GM18517 (cell line): ENCODE data around the gene GAB1.

ENCODE experiments used
- ATAC-seq: cut with Tn5 transposase; IDR thresholded peaks from one replicate; pipeline ENCODE4 v1.9.1; 2021; ENCODE audit warnings: mild to moderate bottlenecking, moderate library complexity; ENCODE audit not compliant: unreplicated experiment

The GAB1 gene

DNA sequence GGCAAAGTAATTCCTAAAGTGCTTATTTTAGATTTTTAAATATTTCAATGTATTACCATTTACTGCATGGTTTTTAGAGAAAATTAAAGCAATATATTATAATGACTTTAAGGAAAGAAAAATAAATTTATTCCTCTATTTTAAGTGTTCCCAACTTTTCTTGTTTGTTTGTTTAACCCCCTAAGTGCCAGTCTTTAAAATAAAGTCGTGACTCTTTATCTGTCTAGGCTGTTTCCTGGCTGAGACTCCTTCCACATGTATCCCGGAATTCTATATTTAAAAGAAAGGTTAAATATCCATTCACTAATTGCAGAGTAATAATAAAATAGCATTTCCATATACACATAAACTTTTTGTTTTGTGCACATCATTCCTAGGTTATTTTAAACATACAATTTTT lies 71.2 kb downstream of the GAB1 start:
- no peak for ATAC-seq

DNA sequence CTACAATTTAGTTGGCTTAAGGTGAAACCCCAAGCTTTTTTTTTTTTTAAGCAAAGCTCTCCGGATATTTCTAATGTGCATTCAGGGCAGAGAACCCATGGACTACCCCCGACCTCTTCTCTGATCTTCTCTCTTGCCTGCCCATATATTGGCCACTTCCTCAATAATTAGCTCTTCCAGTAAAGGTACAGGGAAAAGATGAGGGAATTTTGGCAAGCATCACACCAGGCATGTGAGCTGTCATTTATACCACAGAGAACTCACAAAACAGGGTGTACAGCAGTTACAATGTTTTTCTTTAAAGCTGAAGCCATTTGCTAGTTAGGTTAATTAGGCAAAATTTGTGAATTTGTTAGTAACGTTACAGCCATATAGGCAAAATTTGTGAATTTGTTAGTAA lies 73.3 kb downstream of the GAB1 start:
- ATAC-seq, result no peak

DNA sequence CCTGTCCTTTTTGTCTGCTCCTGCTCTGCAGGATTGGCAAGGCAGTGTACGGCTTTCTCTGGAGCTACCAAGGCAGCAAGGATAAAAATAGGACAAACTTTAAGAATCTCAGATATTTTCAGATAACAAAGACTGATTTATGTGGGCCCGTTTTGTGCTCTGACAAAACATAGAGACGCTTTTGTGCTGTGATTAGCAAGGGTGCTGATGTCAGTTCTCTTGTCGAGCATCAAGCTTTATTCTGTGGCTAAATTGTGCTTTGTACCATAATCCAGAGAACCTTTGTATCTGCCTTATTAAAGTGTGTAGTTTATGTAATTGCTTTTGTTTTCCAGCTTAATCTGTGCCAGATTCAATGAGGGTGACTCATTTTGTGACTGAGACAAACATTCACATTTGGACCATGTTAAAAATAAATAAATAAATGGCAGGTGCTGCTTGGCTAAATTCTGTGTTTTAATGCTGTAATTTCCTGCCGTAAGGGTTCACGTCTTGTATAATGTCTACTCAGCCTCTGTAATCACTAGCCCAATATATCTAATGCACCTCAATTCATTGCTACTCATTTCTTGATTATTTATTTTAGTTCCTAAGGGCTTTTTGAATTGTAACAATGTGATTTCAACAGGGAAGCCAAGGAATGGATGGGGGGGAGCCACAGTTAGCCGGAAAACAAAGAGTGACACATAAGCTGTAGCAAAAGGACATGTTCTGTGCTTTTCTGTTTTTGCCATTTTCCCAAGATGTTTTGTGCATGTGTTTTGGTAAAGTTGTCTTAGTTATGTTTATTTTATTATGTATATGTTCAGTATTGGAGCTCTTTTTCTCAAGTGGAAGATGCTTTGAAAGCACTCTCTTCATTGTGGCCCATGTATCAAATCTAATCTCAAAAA lies 75.1 kb downstream of the GAB1 start:
- ATAC-seq, result no peak

DNA sequence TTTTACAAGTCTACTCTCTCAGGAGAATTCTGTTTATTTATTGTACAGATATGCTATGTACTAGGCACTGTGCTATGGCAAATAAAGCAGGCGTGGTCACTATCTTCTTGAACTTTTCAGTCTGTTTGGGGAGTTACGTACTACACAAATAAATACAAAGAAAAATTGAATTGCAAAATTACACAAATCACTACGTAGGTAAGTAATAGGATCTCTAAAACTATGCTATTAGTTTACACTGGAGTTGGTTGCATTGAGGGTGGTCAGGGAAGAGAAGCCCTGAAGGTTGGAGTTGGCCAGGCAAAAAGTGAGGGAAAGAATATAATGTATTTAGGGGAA lies 75.7 kb downstream of the GAB1 start:
- ATAC-seq, result no peak

DNA sequence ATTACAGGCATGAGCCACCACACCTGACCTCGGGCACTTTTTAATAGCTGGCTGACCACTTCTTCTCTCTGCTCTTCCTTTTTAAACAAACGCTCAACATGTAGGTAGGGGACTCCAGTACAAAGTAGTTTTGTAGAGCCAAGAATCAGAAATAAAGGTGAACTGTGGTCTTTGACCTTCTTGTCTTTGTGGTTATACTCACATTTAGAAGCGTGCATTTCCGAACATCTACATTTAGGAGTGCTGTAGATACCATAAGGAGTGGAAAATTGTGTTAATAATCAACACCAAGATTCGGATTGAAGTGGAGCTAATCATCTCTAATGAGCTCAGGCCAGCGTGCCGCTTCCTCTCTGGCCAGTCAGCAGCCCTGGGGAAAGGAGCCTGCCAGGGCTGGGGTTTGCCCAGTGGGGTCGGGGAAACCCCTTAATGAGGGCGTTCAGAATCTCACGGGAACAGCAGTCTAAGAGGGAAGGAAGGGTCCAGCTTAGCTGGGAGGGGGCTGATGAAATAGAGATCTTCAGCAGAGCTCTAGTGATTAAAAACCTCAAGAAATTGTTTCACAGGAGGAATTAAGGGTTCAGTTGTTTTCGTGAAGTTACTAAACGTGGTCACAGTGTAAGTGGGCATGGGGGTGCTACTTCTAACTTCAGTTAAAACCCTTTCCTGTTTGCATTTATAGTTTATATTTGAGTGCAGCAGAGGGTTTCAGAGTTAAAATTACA lies 81.2 kb downstream of the GAB1 start:
- peak; percentile 87 for ATAC-seq

DNA sequence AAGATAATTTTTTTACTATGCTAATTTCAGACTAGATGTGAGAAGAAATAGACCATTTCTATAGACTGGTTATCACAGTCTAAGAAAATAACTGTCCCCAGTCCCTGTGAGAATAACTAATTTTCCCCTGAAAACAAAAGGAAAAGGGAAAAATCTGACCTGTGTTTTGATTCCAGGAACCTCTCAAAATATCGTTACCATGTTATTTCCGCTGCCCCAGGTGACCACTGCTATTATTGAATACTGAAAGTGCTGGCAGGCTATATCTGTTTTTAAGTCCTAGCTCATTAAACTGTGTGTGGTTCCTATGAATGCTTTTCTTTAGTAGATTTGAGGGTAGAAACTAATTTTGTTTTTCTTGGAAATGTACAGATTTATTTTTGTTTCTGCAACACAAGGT lies 83.6 kb downstream of the GAB1 start:
- ATAC-seq, result peak; percentile 39

DNA sequence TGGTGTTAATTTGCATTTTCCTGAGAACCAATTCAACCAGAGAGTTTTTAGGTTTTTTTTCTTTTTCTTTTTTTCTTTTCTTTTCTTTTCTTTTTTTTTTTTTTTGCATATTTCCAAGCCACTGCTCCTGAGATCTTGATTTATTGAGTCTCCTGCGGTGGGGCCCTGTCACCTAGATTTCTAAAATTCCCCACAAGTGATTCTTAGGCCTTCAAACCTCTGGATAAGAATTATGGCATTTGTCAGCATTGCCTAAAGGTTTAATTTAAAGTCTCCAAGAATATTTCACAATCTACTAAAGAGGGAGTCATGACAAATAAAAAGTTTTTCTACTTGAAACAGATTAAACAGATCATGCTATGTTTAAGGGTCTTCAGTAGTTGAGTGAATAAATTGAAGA lies 84.9 kb downstream of the GAB1 start:
- no peak for ATAC-seq

DNA sequence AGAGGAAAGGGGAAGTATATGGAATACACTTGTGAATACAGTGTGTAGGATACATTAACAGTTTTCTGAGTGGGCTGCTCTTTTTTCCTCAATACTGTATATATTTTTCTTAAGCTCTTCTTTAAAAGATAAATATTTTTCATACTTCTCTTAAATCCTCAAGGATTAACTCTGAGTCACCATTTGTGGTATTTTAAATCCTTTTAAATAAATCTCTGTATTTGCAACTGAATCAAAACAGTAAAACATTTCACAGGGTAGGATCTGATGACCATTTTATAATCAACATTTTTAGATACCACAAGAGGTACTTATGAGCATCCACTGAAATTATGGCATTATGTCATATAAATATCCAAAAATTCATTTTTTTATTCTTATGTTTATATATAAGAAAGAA lies 87.6 kb downstream of the GAB1 start:
- ATAC-seq, result no peak

DNA sequence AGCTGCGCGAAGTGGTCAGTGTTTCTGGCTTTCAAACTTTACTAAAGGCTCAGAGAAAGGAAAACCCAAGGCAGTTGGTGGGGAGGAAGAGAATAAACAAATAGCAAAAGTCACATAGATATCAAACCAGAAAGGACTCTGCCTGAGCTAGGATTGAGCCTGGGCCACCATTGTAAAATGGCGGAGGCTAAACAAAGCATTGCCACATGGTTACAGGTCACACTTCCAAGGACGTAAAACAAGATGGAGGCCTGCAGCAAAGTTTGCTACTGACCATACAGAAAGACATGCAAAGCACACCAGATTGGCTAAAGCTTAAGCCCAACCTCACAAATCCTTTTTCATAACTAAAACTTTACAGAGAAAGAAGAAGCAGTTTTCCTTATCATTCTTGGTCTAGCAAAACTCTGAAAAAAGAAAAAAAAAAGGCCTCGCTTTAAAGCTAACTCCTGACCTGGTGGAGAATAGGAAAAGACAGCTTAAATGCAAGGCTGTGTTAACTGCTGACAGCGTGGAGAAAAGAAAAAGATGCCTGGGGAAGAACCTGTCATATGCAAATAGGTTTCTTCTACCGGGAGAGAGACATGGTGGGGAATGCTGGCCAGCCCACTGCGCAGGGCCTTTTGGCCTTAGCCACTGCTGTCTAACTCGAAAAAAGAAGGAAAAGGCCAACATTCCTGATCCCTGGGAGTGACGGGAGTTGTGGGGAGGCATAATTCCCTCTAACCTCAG lies 95.0 kb downstream of the GAB1 start:
- no peak for ATAC-seq

DNA sequence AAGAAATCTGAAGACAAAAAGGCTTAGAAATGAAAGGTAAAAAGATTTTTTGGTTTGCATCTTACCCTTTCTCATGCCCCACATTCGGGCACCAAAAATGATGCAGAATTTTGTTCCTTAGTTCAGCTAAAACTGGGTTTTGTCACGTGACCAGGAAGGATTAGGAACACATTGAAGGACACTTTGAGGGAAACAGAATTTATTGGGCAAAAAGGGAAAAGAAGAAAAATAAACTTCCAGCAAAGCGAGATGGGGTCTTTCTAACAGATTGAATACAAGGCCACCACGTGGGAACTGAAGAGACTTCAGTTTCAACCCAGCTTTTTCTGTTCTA lies 95.5 kb downstream of the GAB1 start:
- no peak for ATAC-seq

DNA sequence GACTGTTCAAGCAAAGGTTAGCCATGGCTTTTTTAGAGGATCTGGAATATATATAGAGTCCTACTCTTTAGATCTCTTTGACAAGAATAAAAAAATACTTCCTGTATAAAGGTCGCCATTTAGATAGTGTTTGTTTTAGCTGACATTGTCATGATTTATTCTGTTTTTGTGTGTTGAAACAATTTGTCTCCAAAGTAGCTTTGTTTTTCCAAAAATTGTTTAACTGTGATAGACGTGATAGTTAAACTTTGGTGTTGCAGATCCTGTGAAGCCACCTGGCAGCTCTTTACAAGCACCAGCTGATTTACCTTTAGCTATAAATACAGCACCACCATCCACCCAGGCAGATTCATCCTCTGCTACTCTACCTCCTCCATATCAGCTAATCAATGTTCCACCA lies 96.6 kb downstream of the GAB1 start:
- ATAC-seq, result no peak

DNA sequence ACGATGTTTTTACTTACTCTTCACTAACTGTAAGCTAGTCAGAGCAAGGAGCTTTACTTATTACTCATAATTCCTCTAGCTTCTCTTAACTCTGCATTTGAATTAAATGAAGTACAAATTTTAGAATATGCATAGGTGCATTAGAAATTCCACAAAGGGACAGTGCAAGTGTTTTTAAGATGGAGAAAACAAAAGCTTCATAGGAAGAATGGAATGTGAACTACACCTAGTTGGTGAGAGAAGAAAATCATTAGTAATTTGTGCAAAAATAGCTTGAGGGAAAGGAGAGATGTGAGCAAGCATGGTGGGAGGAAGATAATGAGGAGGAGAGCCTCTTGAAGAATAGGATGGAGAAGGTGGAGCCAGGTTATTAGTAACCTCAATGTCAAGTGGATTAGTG lies 99.3 kb downstream of the GAB1 start:
- ATAC-seq, result no peak

DNA sequence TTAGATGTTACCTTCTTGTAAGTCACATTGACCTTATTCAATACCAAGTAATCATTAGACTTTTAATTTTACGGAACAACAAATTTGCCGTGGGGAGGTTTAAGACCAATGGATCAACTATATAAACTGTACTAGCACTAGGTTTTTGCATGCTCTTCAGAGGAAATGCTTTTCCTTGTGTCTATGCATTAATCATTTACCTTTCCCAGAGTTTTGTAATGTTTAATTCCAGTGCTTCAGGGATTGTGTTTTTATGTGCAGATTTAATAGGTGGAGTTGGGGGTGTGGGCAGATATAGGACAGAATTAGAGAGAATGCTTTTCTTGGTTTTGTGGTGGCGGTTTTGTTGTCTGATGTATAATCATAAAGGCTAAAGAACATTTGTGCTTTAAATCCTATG lies 100.8 kb downstream of the GAB1 start:
- ATAC-seq, result no peak

DNA sequence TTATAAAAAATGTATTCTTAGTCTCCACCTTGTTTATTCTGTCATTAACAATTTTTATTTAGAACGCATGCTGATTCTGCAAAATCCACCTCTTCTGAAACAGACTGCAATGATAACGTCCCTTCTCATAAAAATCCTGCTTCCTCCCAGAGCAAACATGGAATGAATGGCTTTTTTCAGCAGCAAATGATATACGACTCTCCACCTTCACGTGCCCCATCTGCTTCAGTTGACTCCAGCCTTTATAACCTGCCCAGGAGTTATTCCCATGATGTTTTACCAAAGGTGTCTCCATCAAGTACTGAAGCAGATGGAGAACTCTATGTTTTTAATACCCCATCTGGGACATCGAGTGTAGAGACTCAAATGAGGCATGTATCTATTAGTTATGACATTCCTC lies 101.3 kb downstream of the GAB1 start:
- ATAC-seq, result no peak

DNA sequence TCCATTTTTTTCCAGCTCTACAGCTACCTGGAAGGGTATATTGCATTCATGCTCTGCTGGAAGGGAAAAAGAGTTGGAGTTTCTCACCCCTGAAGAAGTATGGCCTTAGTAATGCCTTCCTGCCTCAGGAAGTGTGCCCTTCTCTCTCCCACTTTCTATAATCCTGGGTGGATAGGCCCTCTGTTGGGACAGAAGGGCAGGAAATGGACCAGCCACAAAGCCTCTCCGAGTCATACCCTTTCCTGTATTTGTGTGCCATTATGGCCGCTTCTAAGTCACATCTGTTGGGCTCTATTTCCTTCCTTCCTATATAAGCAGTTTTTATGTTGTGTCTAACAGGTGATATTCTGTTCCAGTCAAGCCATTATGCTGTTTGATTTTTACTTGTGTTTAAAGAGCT lies 102.0 kb downstream of the GAB1 start:
- ATAC-seq, result no peak

DNA sequence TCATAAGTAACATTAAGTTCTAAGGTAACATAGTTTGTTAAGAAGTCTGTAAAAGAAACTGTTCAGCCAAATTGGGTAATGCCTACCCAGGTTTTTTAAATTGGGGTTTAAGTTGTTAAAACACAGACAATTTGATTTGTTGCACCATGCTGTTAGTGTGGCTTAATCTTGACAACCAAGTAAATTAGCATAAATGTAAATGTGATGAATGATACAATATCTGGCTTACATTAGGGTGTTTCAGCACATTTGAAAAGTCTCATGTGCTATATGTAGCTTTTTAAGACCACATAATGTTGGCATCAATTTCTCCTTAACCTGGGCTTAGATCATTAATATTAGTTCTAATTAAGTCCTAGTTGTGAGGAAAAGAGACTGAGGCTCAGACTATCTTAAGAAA lies 104.4 kb downstream of the GAB1 start:
- ATAC-seq, result no peak

DNA sequence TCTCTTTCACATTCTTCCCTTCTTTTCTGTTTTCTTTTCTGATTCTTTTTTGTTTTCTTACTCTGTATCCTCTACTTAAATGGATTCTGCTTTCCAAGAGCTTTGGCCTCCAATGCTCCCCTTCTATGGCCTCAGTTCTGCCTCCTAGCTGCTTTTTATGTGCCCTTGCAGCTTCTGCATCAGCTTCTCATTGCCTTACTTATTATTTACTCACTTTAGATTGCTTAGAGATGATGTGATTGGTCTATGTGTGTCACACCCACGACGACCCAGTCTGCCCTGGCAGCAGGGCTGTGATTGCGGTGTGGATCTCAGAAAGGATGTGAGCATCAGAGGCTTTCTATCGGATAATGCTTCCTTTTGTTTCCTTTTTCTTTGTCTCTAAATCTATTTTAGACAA lies 105.0 kb downstream of the GAB1 start:
- no peak for ATAC-seq

DNA sequence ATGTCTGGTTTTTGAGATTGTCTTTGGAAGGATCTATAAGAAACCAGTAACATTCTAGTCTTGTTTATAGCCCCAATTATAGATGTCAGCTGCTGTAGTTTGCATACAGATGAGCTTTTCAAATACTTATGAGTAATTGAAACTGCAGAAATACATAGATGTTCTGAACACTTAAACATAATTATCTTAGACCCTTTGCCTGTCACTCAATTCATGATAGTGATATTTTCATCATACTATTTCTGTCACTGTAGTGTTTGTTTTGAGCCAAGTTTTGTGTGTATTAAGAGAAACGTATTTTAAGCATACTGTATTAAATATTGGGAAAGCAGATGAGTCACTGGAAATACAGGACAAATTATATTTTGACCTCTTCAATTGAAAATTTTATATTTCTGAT lies 107.1 kb downstream of the GAB1 start:
- ATAC-seq, result no peak

DNA sequence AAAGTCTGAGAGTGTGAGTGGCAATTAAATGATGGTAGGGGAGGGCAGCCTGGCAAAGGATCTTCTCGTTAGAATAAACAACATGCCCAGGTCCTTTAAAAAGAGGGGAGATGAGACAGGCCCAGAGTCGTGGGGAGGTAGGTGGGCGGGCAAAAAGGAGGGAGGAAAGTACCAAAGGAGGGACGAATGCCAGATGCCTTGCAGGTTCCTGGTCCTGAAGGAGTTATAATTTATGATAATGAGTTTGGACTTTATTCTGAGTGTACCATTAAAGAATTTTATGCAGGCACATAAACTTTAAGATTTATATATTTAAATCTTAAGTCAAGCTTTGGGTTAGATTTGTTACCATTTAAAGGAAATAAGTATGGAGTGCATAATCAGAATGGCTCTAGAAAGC lies 114.5 kb downstream of the GAB1 start:
- ATAC-seq, result no peak

DNA sequence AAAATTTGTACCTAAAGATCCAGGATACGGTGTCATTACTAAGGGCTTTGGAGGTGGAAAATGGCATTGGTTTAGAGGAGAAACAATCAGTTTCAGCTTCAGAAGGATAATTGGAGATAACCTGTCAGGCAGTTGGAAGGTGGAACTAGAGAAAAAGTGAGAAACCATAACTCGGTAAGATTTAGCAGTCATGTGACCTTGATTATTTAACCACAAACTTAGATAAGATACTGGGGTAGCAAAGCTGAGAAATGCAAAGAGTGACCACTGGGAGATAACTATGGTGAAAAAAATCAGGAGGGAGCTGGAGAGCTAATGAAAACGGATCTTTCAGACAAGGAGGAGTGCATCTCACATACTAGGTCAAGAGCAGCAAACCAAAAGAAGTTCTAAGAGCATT lies 118.5 kb downstream of the GAB1 start:
- ATAC-seq, result no peak

DNA sequence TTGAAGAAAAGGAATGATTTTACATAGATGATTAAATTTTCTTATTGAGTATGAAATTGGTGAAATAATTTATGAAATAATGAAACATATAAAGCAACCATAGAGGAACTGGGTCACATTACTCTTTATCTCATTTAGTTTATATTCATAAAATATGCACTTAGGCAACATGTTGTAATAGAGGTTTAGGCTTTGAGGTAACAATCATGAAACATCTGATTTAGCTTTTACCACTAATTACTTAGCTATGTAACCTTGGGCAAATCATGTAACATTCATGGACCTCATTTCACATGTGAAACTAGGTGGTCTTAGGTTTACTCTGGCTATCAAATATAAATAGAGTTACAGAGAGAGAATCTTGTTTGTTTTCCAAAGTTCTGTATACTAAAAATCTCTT lies 122.3 kb downstream of the GAB1 start:
- ATAC-seq, result no peak
